GM20000 (cell line): ENCODE results near the gene CNDP2.

Source experiments
- DNase-seq: peaks from one replicate; pipeline ENCODE4 v3.0.0; 2012; ENCODE audit warnings: low spot score
- TF ChIP-seq, protein P1 (sequence below): IDR thresholded peaks from 2 replicates; pipeline ENCODE4 v1.5.1; 2012; ENCODE audit warnings: mild to moderate bottlenecking, control low read depth; ENCODE audit errors: extremely low read depth, missing control alignments

Gene CNDP2

DNA sequence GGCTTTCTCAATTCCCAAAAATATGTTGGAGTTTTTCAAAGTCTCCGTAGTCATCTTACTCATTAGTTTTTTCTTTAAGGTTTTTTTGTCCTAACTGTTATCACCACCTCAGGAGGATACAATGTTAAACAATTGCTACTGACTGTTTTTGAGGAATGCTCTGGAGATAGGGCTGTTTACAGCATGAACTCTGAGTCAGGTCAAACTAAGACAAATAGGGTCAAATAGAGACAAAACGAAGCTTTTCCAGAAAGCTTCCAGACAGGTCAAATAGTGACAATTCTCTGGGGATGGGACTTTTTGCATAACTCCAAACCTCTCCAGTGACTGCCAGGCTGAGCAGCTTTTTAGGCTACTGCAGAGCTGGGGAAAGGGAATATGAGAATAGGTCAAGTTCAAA lies 23.9 kb upstream of the CNDP2 start:
- TF ChIP-seq, protein P1, sequence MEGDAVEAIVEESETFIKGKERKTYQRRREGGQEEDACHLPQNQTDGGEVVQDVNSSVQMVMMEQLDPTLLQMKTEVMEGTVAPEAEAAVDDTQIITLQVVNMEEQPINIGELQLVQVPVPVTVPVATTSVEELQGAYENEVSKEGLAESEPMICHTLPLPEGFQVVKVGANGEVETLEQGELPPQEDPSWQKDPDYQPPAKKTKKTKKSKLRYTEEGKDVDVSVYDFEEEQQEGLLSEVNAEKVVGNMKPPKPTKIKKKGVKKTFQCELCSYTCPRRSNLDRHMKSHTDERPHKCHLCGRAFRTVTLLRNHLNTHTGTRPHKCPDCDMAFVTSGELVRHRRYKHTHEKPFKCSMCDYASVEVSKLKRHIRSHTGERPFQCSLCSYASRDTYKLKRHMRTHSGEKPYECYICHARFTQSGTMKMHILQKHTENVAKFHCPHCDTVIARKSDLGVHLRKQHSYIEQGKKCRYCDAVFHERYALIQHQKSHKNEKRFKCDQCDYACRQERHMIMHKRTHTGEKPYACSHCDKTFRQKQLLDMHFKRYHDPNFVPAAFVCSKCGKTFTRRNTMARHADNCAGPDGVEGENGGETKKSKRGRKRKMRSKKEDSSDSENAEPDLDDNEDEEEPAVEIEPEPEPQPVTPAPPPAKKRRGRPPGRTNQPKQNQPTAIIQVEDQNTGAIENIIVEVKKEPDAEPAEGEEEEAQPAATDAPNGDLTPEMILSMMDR, result no peak
- no peak for DNase-seq

DNA sequence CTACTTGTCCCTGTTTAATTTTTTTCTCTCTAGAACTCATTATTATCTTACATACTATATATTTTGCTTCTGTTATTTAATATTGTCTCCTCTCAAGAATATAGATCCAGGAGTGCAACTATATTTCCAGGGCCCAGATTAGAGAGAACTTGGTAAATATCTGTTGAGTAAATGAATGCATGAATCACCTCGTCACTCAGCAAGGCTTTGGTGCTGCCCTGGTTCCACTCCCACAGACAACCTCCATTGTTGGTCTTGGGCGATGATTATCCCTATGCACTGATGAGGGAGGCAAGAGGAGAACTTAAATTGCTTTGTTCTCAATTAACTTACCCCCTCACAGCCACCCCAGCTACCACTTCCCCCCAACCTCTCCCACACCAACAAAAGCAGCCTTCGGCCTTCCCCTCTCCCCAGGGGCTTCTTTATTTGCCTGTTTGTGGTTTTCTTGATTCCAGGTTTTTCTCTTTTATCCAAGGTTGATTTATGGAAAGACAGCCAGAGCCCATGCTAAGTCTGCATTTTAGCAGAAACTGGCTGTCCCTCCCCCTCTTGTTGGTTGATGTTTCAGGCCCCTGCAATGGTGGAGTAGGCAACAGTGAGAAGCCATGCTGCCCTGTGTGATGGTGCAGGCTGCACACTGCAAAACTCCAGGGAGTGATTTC lies 22.1 kb upstream of the CNDP2 start:
- TF ChIP-seq, protein P1, result no peak
- no peak for DNase-seq

DNA sequence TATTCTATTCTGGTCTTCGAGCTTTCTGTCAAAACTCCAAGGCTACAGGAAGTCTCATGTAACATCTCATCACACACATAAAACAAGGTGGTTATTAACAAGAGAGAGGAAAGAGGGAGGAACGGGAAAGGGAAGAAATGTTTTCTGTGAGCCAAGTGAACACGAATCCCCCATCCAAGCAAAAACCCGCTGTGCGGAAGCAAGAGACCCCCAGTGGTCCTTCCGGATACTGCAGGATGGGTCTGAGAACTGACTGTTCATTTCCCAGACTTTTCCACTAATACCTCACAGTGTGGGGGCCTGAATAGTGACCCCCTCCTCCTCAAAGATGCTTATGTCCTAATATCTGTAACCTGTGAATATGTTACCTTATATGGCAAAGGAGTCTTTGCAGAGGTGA lies 20.0 kb upstream of the CNDP2 start:
- TF ChIP-seq, protein P1, result no peak
- DNase-seq, result no peak

DNA sequence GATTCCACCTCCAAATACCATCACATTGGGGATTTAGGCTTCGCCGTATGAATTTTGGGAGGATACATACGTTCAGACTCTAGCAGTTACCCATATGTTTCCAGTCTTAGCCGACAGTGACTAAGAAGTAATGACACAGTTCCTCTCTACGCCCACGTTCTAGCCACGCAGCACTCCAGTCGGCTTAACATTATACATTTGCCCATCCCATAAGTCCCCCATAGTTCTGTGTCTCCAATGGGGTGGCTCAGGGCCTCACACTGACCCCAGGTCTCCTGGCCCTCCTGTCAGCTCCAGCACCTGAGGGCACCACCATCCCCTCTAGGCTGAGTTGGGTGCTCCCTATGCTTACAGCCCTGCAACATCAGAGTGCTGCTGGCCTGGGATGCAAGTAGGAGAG lies 18.4 kb upstream of the CNDP2 start:
- no peak for DNase-seq
- TF ChIP-seq, protein P1, result no peak

- TF ChIP-seq, protein P1, result no peak
- DNase-seq, result no peak
Measured at GRCh38 chr18:74478316-74478715, 17.8 kb upstream of the CNDP2 start.

- TF ChIP-seq, protein P1, result no peak
- no peak for DNase-seq
Measured at GRCh38 chr18:74478880-74479279, 17.3 kb upstream of the CNDP2 start.

DNA sequence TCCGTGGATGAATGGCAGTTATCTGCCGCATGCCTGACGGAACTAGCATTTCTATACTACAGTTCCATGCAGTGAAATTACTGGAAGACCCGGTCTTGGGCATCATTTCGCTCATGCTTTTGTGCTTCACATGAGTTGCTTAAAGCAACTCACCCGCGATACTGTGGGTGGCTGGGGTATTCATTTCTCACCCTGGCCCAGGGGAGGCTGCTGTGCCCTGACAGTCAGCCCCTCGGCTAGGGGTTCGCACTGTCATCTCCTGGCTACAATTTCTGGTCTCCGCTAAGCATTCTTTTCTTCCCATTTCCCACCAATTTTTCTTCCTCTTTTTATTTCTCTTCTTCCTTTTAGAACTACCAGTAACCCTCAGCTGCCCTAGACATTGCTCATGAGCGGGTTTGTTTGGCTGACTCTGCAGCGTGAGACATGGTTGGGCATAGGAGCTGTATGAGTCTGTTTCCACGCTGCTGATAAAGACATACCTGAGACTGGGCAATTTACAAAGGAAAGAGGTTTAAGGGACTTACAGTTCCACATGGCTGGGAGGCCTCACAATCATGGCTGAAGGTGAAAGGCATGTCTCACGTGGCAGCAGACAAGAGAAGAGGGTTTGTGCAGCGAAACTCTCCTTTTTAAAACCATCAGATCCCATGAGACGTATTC lies 16.5 kb upstream of the CNDP2 start:
- DNase-seq, result no peak
- TF ChIP-seq, protein P1, result no peak
